ENCODE data around the gene ERVK3-1. TPM values are rescaled to one million over a fixed set of nuclear protein-coding genes. Genes with fewer than 3 reads are reported as not detected.

The ERVK3-1 gene
- total RNA-seq, 3 donors from 2014 or later: 44.3 to 72.7 (median 60.0) TPM

- Histone ChIP-seq H3K36me3 (no peaks in the 10 kb centered on the region), H3K4me3 (no peak overlapping the region), H3K4me1 (no peaks in the 10 kb centered on the region), H3K9me3 (no peaks in the 10 kb centered on the region), H3K27ac (no peak overlapping the region), H3K27me3 (no peaks in the 10 kb centered on the region)
- DNase-seq (ENCODE audit: low spot score in 2 of 2): no peak
- TF ChIP-seq POLR2AphosphoS5 (IDR thresholded peaks at IDR 0.05) (no peak), CTCF (IDR thresholded peaks at IDR 0.05) (no peak), POLR2A (IDR thresholded peaks at IDR 0.05) (no peak)
- intact Hi-C loops (cut with DNase I; ENCODE audit: low total_unique reads): no loop called here
Observed at GRCh38 chr19:58351558-58351878, 46.3 kb downstream of the ERVK3-1 start.

GRCh38 chr19:58351990-58352755, 47.0 kb downstream of the ERVK3-1 start:
- no peak for DNase-seq (ENCODE audit: low spot score in 2 of 2)
- Histone ChIP-seq H3K27ac (no peak overlapping the region), H3K36me3 (no peaks in the 10 kb centered on the region), H3K4me3 (no peak overlapping the region), H3K27me3 (no peaks in the 10 kb centered on the region), H3K9me3 (no peaks in the 10 kb centered on the region), H3K4me1 (no peaks in the 10 kb centered on the region)
- TF ChIP-seq POLR2A (IDR thresholded peaks at IDR 0.05): no peak
- TF ChIP-seq CTCF (IDR thresholded peaks at IDR 0.05): no peak
- no peak for TF ChIP-seq POLR2AphosphoS5 (IDR thresholded peaks at IDR 0.05)
- intact Hi-C loops (cut with DNase I; ENCODE audit: low total_unique reads): no loop called here

- intact Hi-C loops (cut with DNase I; ENCODE audit: low total_unique reads): no loop called here
Observed at GRCh38 chr19:58352760-58353671, 47.8 kb downstream of the ERVK3-1 start, which contains the start of gene A1BG. Gene A1BG (minus strand): TSS chr19:58353492. CDS start chr19:58353437, 55 bp downstream.

GRCh38 chr19:58353717-58354477, 48.7 kb downstream of the ERVK3-1 start:
- H3K27ac ChIP-seq: no peak overlapping the region
- H3K4me1 ChIP-seq: no peaks in the 10 kb centered on the region
- TF ChIP-seq POLR2AphosphoS5 (IDR thresholded peaks at IDR 0.05): no peak
- no peak overlapping the region for H3K4me3 ChIP-seq
- no peak for DNase-seq (ENCODE audit: low spot score in 2 of 2)
- no peaks in the 10 kb centered on the region for H3K36me3 ChIP-seq
- H3K27me3 ChIP-seq: no peaks in the 10 kb centered on the region
- H3K9me3 ChIP-seq: no peaks in the 10 kb centered on the region
- intact Hi-C loops (cut with DNase I; ENCODE audit: low total_unique reads): no loop called here

More at GRCh38 chr19:58352760-58353671, 47.8 kb downstream of the ERVK3-1 start, which contains the start of gene A1BG:
- no peak for DNase-seq (ENCODE audit: low spot score in 2 of 2)
- H3K36me3 ChIP-seq: no peaks in the 10 kb centered on the region
- no peaks in the 10 kb centered on the region for H3K9me3 ChIP-seq
- TF ChIP-seq POLR2A (IDR thresholded peaks at IDR 0.05): no peak
- no peak for TF ChIP-seq POLR2AphosphoS5 (IDR thresholded peaks at IDR 0.05)
- TF ChIP-seq CTCF (IDR thresholded peaks at IDR 0.05): no peak
- H3K27ac ChIP-seq: no peak within 1 kb of the TSS
- H3K27me3 ChIP-seq: no peaks in the 10 kb centered on the region
- no peaks in the 10 kb centered on the region for H3K4me1 ChIP-seq
- no peak within 1 kb of the TSS for H3K4me3 ChIP-seq

GRCh38 chr19:58354478-58355030, 49.4 kb downstream of the ERVK3-1 start:
- no peaks in the 10 kb centered on the region for H3K36me3 ChIP-seq
- H3K9me3 ChIP-seq: no peaks in the 10 kb centered on the region
- TF ChIP-seq CTCF (IDR thresholded peaks at IDR 0.05) (no peak), POLR2AphosphoS5 (IDR thresholded peaks at IDR 0.05) (no peak), POLR2A (IDR thresholded peaks at IDR 0.05) (no peak)
- no peak overlapping the region for H3K27ac ChIP-seq
- intact Hi-C loops (cut with DNase I; ENCODE audit: low total_unique reads): no loop called here
- H3K4me1 ChIP-seq: no peaks in the 10 kb centered on the region
- no peaks in the 10 kb centered on the region for H3K27me3 ChIP-seq
- no peak for DNase-seq (ENCODE audit: low spot score in 2 of 2)
- no peak overlapping the region for H3K4me3 ChIP-seq

All from breast epithelium (tissue), 4 donors.